Right atrium auricular region (tissue), 2 donors: ENCODE results near the gene HOMER2. TPM values are rescaled to one million over a fixed set of nuclear protein-coding genes. Genes with fewer than 3 reads are reported as not detected.

ENCODE experiments used
- DNase-seq: peaks from one replicate; pipeline ENCODE4 v3.0.0-alpha.2; 2019; ENCODE audit warnings: low spot score
- H3K27ac ChIP-seq, 2 donors: fragments of 200-600 bp; sonication (generic); 1 replicate in 1 of 2; 2 replicates in 1 of 2; pipeline ENCODE4 v1.5.1; 2016 to 2019
- H3K27me3 ChIP-seq, 2 donors: fragments of 200-600 bp; sonication (generic); one replicate each; pipeline versions ENCODE4 v1.5.1 to v1.6.0; 2017 to 2019
- H3K36me3 ChIP-seq: fragments of 200-600 bp; sonication (generic); one replicate; pipeline ENCODE4 v1.5.1; 2016
- H3K4me1 ChIP-seq, 2 donors: fragments of 200-600 bp; sonication (generic); one replicate each; pipeline versions ENCODE4 v1.5.1 to v1.6.0; 2017 to 2019
- H3K4me3 ChIP-seq, 2 donors: fragments of 200-600 bp; sonication (generic); 1 replicate in 1 of 2; 2 replicates in 1 of 2; pipeline ENCODE4 v1.5.1; 2017 to 2019; ENCODE audit warnings: mild to moderate bottlenecking in 1 of 2, moderate library complexity in 1 of 2
- H3K9me3 ChIP-seq, 2 donors: fragments of 200-600 bp; sonication (generic); one replicate each; pipeline ENCODE4 v1.5.1; 2019
- total RNA-seq, 2 donors: library from RNA; depleted of rRNA; stranded (reverse); fragments of >200 nt; gene quantifications; one replicate each; pipeline ENCODE4 v1.1.0, GENCODE V29; 2016
- TF ChIP-seq, protein P1 (sequence below), 2 donors: fragments of 200-600 bp; sonication (generic); IDR thresholded peaks; one replicate each; pipeline ENCODE4 v1.5.1; 2019; ENCODE audit warnings: antibody characterized with exemption in 2 of 2

Gene HOMER2
- total RNA-seq, 2 donors from 2014 or later = 18.3 to 24.8 TPM

- no peaks in the 10 kb centered on the region for H3K9me3 ChIP-seq
- no peak for DNase-seq
- H3K27ac ChIP-seq = no peak overlapping the region
- H3K4me3 ChIP-seq = no peak overlapping the region
- no peaks in the 10 kb centered on the region for H3K27me3 ChIP-seq
- TF ChIP-seq, protein P1, sequence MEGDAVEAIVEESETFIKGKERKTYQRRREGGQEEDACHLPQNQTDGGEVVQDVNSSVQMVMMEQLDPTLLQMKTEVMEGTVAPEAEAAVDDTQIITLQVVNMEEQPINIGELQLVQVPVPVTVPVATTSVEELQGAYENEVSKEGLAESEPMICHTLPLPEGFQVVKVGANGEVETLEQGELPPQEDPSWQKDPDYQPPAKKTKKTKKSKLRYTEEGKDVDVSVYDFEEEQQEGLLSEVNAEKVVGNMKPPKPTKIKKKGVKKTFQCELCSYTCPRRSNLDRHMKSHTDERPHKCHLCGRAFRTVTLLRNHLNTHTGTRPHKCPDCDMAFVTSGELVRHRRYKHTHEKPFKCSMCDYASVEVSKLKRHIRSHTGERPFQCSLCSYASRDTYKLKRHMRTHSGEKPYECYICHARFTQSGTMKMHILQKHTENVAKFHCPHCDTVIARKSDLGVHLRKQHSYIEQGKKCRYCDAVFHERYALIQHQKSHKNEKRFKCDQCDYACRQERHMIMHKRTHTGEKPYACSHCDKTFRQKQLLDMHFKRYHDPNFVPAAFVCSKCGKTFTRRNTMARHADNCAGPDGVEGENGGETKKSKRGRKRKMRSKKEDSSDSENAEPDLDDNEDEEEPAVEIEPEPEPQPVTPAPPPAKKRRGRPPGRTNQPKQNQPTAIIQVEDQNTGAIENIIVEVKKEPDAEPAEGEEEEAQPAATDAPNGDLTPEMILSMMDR (IDR thresholded peaks at IDR 0.05) = no peak
- no peaks in the 10 kb centered on the region for H3K36me3 ChIP-seq
- H3K4me1 ChIP-seq = peaks cover 0 to 17% of the 10 kb centered on the region in 2 donors
Observed at GRCh38 chr15:82918162-82918561, 34.4 kb downstream of the HOMER2 start.

- Histone ChIP-seq H3K36me3 (no peaks in the 10 kb centered on the region), H3K27ac (no peak overlapping the region), H3K4me3 (no peak overlapping the region), H3K4me1 (peaks cover 0 to 10% of the 10 kb centered on the region in 2 donors), H3K27me3 (no peaks in the 10 kb centered on the region), H3K9me3 (no peaks in the 10 kb centered on the region)
- no peak for DNase-seq
- TF ChIP-seq, protein P1 (IDR thresholded peaks at IDR 0.05) = no peak
Observed at GRCh38 chr15:82917249-82917648, 35.3 kb downstream of the HOMER2 start.

- no peak for DNase-seq
- no peak overlapping the region for H3K4me3 ChIP-seq
- H3K27me3 ChIP-seq = no peaks in the 10 kb centered on the region
- H3K36me3 ChIP-seq = no peaks in the 10 kb centered on the region
- TF ChIP-seq, protein P1 (IDR thresholded peaks at IDR 0.05) = no peak
- H3K4me1 ChIP-seq = peaks cover 0 to 7% of the 10 kb centered on the region in 2 donors
- no peak overlapping the region for H3K27ac ChIP-seq
- no peaks in the 10 kb centered on the region for H3K9me3 ChIP-seq
Observed at GRCh38 chr15:82916161-82916952, 36.2 kb downstream of the HOMER2 start.

GRCh38 chr15:82914396-82914795, 38.1 kb downstream of the HOMER2 start:
- Histone ChIP-seq H3K27me3 (no peaks in the 10 kb centered on the region), H3K27ac (no peak overlapping the region), H3K36me3 (no peaks in the 10 kb centered on the region), H3K4me1 (peaks cover 0 to 5% of the 10 kb centered on the region in 2 donors), H3K4me3 (no peak overlapping the region), H3K9me3 (no peaks in the 10 kb centered on the region)
- no peak for DNase-seq
- TF ChIP-seq, protein P1 (IDR thresholded peaks at IDR 0.05) = no peak

DNA sequence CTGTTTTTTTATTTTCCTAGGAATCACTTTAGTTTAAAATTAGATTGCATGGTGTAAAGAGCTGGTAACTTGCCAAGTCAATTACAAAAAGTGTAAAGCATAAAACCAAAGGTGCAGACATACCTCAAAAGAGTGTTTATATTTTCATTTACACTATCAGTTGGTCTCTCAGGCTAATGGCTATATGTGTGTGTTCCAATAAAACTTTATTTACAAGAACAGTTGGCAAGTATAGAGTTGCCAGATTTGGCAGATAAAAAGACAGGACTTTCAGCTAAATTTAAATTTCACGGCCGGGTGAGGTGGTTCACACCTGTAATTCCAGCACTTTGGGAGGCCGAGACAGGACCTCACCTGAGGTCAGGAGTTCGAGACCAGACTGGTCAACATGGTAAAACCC, 41.1 kb downstream of the HOMER2 start:
- H3K4me3 ChIP-seq = no peak overlapping the region
- no peaks in the 10 kb centered on the region for H3K27me3 ChIP-seq
- H3K9me3 ChIP-seq = no peaks in the 10 kb centered on the region
- H3K4me1 ChIP-seq = no peaks in the 10 kb centered on the region
- no peaks in the 10 kb centered on the region for H3K36me3 ChIP-seq
- TF ChIP-seq, protein P1 (IDR thresholded peaks at IDR 0.05) = no peak
- DNase-seq = no peak
- H3K27ac ChIP-seq = no peak overlapping the region

- H3K27ac ChIP-seq = no peak overlapping the region
Observed at GRCh38 chr15:82910721-82911120, 41.8 kb downstream of the HOMER2 start.

More at GRCh38 chr15:82910721-82911120, 41.8 kb downstream of the HOMER2 start:
- Histone ChIP-seq H3K9me3 (no peaks in the 10 kb centered on the region), H3K4me3 (no peak overlapping the region), H3K4me1 (no peaks in the 10 kb centered on the region), H3K36me3 (no peaks in the 10 kb centered on the region), H3K27me3 (no peaks in the 10 kb centered on the region)
- DNase-seq = no peak
- TF ChIP-seq, protein P1 (IDR thresholded peaks at IDR 0.05) = no peak
